MCF 10A (cell line): ENCODE measurements around the gene BICC1. TPM values are rescaled to one million over a fixed set of nuclear protein-coding genes. Genes with fewer than 3 reads are reported as not detected.

Source experiments
- BruUV-seq: library from RNA; stranded (reverse); fragments of 400-500 nt; replicated peaks from 2 replicates; lab custom pipeline; 2021; lab: Mats Ljungman, UMichigan
- CTCF ChIA-PET: fragments of 300-600 bp; sonication (Branson Sonifier 250); formaldehyde crosslinking; extraction: SDS; loops from one replicate; lab custom pipeline; 2021; ENCODE audit warnings: antibody characterized with exemption, inconsistent platforms; lab: Yijun Ruan, JAX
- POLR2A ChIA-PET: fragments of 300-600, 350-650 bp; sonication (Branson Sonifier 250); formaldehyde crosslinking; extraction: SDS; loops from one replicate; lab custom pipeline; 2020; ENCODE audit warnings: antibody characterized with exemption, inconsistent platforms; lab: Yijun Ruan, JAX
- DNase-seq: peaks from one replicate; pipeline ENCODE4 v3.0.0-alpha.2; 2018; ENCODE audit not compliant: unreplicated experiment
- H3K27ac Mint-ChIP-seq: one replicate; pipeline ENCODE4 v1.8.0; 2022; ENCODE audit warnings: mild to moderate bottlenecking, low read depth, mixed read lengths; ENCODE audit not compliant: unreplicated experiment
- H3K27me3 Mint-ChIP-seq: one replicate; pipeline ENCODE4 v1.8.0; 2022; ENCODE audit warnings: mixed read lengths; ENCODE audit not compliant: insufficient read depth, unreplicated experiment
- H3K36me3 Mint-ChIP-seq: one replicate; pipeline ENCODE4 v1.8.0; 2022; ENCODE audit warnings: mild to moderate bottlenecking, moderate library complexity, mixed read lengths; ENCODE audit not compliant: insufficient read depth, unreplicated experiment
- H3K4me1 Mint-ChIP-seq: one replicate; pipeline ENCODE4 v1.8.0; 2022; ENCODE audit warnings: mixed read lengths; ENCODE audit not compliant: insufficient read depth, unreplicated experiment
- H3K4me3 Mint-ChIP-seq: one replicate; pipeline ENCODE4 v1.8.0; 2022; ENCODE audit warnings: mild to moderate bottlenecking, moderate library complexity, mixed read lengths; ENCODE audit not compliant: unreplicated experiment
- H3K9me3 Mint-ChIP-seq: one replicate; pipeline ENCODE4 v1.8.0; 2022; ENCODE audit warnings: mixed read lengths; ENCODE audit not compliant: unreplicated experiment
- CTCF ChIP-seq: fragments of 200-600 bp; IDR thresholded peaks from one replicate; pipeline ENCODE4 v1.8.0; 2022; ENCODE audit warnings: antibody characterized with exemption, mild to moderate bottlenecking; ENCODE audit not compliant: unreplicated experiment
- intact Hi-C: fragments of 100-400 bp; cut with micrococcal nuclease; formaldehyde crosslinking; loops from 2 replicates; pipeline ENCODE4 v1.14.1; 2022
- total RNA-seq: library from RNA; stranded (reverse); gene quantifications from 2 replicates; pipeline ENCODE4 v1.2.3, GENCODE V29; 2022

BICC1 gene
- total RNA-seq, 1 experiment from 2014 or later: 15.6 TPM

- intact Hi-C loops: no loop called here
- Mint-ChIP-seq H3K36me3 (peaks cover 12% of the 10 kb centered on the region), H3K9me3 (no peaks in the 10 kb centered on the region), H3K4me1 (peaks cover 12% of the 10 kb centered on the region), H3K27ac (no peak overlapping the region), H3K27me3 (no peaks in the 10 kb centered on the region), H3K4me3 (no peak overlapping the region)
- CTCF ChIA-PET: interaction anchor here (0.5 to 0.7 kb wide), 2 partner anchors 15 to 1424 kb away, joined by 3 read pairs; no protein-coding TSS in a partner anchor
- POLR2A ChIA-PET: no interaction called here
- no peak for TF ChIP-seq CTCF
- DNase-seq: no peak
- BruUV-seq: no TSS peak
Measured at GRCh38 chr10:58615237-58615935, 102.7 kb downstream of the BICC1 start.

- H3K27me3 Mint-ChIP-seq: no peaks in the 10 kb centered on the region
- ChIA-PET CTCF (interaction anchor here (0.7 to 0.9 kb wide), 2 partner anchors 23 to 25 kb away, joined by 3 read pairs; no protein-coding TSS in a partner anchor), POLR2A (no interaction called here)
- no TSS peak for BruUV-seq
- peak; percentile 34 for DNase-seq
- H3K4me3 Mint-ChIP-seq: no peak overlapping the region
- no peaks in the 10 kb centered on the region for H3K9me3 Mint-ChIP-seq
- intact Hi-C loops: no loop called here
- no peak for TF ChIP-seq CTCF
- peaks cover 12% of the 10 kb centered on the region for H3K4me1 Mint-ChIP-seq
- H3K36me3 Mint-ChIP-seq: peaks cover 19% of the 10 kb centered on the region
- no peak overlapping the region for H3K27ac Mint-ChIP-seq
Measured at GRCh38 chr10:58618158-58618676, 105.5 kb downstream of the BICC1 start.

GRCh38 chr10:58621379-58622077 is 108.9 kb downstream of the BICC1 start:
- intact Hi-C loops: no loop called here

More at GRCh38 chr10:58621379-58622077, 108.9 kb downstream of the BICC1 start:
- H3K9me3 Mint-ChIP-seq: no peaks in the 10 kb centered on the region
- H3K4me1 Mint-ChIP-seq: peaks cover 17% of the 10 kb centered on the region
- peaks cover 21% of the 10 kb centered on the region for H3K36me3 Mint-ChIP-seq
- TF ChIP-seq CTCF: no peak
- peak overlapping the region; percentile 51 for H3K27ac Mint-ChIP-seq
- CTCF ChIA-PET: interaction anchor here (0.8 kb wide), 2 partner anchors 21 to 92 kb away, joined by 3 read pairs; no protein-coding TSS in a partner anchor
- no peak for DNase-seq
- no TSS peak for BruUV-seq
- no peak overlapping the region for H3K4me3 Mint-ChIP-seq
- H3K27me3 Mint-ChIP-seq: no peaks in the 10 kb centered on the region
- POLR2A ChIA-PET: no interaction called here
